Neural cell (in vitro differentiated cells): ENCODE data around the gene LRRC37A. TPM values are rescaled to one million over a fixed set of nuclear protein-coding genes. Genes with fewer than 3 reads are reported as not detected.
"Not testable (repeated sequence)": the region's sequence is repeated elsewhere in the genome, so short reads cannot be mapped to it uniquely, and the experiment has no call there.

Experiments
- H2AFZ ChIP-seq: fragments of 200-600, 300-800 bp; sonication (generic), shearing (Covaris generic); 2 replicates; pipeline ENCODE4 v1.6.0; 2014; ENCODE audit warnings: low read depth, mild to moderate bottlenecking, antibody characterized with exemption, low read length, moderate library complexity
- H3F3A ChIP-seq: fragments of 200-600 bp; shearing (Covaris generic); 2 replicates; pipeline ENCODE4 v1.6.1; 2016; ENCODE audit warnings: mild to moderate bottlenecking, moderate library complexity, mixed read lengths, antibody characterized with exemption, low read length; ENCODE audit not compliant: insufficient read depth, poor library complexity, severe bottlenecking
- H3K27ac ChIP-seq: fragments of 200-600, 300-800 bp; sonication (generic), shearing (Covaris generic); 2 replicates; pipeline ENCODE4 v1.5.1; 2014; ENCODE audit warnings: mild to moderate bottlenecking, low read length, moderate library complexity
- H3K27me3 ChIP-seq: fragments of 300-800, 200-600 bp; sonication (generic), shearing (Covaris generic); 2 replicates; pipeline ENCODE4 v1.6.0; 2014; ENCODE audit warnings: mild to moderate bottlenecking, low read depth, low read length, moderate library complexity; ENCODE audit not compliant: insufficient read depth
- H3K36me3 ChIP-seq: fragments of 300-800, 200-600 bp; sonication (generic), shearing (Covaris generic); 2 replicates; pipeline ENCODE4 v1.5.1; 2014; ENCODE audit warnings: mild to moderate bottlenecking, antibody characterized with exemption, low read length, moderate library complexity; ENCODE audit not compliant: insufficient read depth
- H3K4me2 ChIP-seq: fragments of 300-800, 200-600 bp; sonication (generic), shearing (Covaris generic); 2 replicates; pipeline ENCODE4 v1.6.0; 2014; ENCODE audit warnings: mild to moderate bottlenecking, low read length
- H3K4me3 ChIP-seq: fragments of 300-800, 200-600 bp; sonication (generic), shearing (Covaris generic); 2 replicates; pipeline ENCODE4 v1.5.1; 2014; ENCODE audit warnings: mild to moderate bottlenecking, low read length, moderate library complexity
- H3K79me2 ChIP-seq: fragments of 200-600 bp; shearing (Covaris generic); replicated peaks from 2 replicates; pipeline ENCODE4 v1.6.0; 2014; ENCODE audit warnings: mild to moderate bottlenecking, low read length, moderate library complexity; ENCODE audit not compliant: insufficient read depth
- H3K9ac ChIP-seq: fragments of 300-800, 200-600 bp; sonication (generic), shearing (Covaris generic); 2 replicates; pipeline ENCODE4 v1.6.1; 2016; ENCODE audit warnings: mild to moderate bottlenecking, low read length, mixed read lengths
- H3K9me2 ChIP-seq: fragments of 200-600 bp; shearing (Covaris generic); 2 replicates; pipeline ENCODE4 v1.6.1; 2016; ENCODE audit warnings: mild to moderate bottlenecking, low read length, mixed read lengths; ENCODE audit not compliant: insufficient read depth
- H3K9me3 ChIP-seq: fragments of 200-600, 300-800 bp; sonication (generic), shearing (Covaris generic); 2 replicates; pipeline ENCODE4 v1.6.1; 2016; ENCODE audit warnings: mild to moderate bottlenecking, mixed run types, low read length, moderate library complexity, mixed read lengths
- H4K20me1 ChIP-seq: fragments of 200-600 bp; shearing (Covaris generic); 2 replicates; pipeline ENCODE4 v1.6.1; 2016; ENCODE audit warnings: mild to moderate bottlenecking, mixed run types; ENCODE audit not compliant: insufficient read depth
- polyA plus RNA-seq: library from polyadenylated mRNA; depleted of rRNA; stranded (reverse); fragments of >200 nt; gene quantifications from 2 replicates; pipeline ENCODE4 v1.2.3, GENCODE V29; 2014

The LRRC37A gene
- polyA plus RNA-seq, 1 donor from 2014 or later, result 3.0 TPM

DNA sequence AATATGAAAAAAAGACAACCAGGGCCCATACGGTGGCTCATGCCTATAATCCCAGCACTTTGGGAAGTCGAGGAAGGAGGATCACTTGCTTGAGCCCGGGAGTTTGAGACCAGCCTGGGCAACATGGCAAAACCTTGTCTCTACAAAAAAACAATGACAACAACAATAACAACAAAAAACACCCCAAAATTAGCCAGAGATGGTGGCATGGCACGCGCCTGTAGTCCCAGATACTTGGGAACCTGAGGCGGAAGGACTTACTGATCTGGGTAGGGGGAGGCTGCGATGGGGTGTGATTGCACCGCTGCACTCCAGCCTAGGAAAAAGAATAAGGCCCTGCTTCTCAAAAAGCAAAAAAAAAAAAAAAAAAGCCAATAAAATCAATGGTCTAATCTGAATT lies 3.3 kb upstream of the LRRC37A start:
- not testable (repeated sequence) for H3K27ac ChIP-seq, H3K79me2 ChIP-seq, H3F3A ChIP-seq, H3K4me2 ChIP-seq, H2AFZ ChIP-seq, H4K20me1 ChIP-seq, H3K4me3 ChIP-seq, H3K9ac ChIP-seq, H3K27me3 ChIP-seq, H3K9me2 ChIP-seq, H3K36me3 ChIP-seq, H3K9me3 ChIP-seq

DNA sequence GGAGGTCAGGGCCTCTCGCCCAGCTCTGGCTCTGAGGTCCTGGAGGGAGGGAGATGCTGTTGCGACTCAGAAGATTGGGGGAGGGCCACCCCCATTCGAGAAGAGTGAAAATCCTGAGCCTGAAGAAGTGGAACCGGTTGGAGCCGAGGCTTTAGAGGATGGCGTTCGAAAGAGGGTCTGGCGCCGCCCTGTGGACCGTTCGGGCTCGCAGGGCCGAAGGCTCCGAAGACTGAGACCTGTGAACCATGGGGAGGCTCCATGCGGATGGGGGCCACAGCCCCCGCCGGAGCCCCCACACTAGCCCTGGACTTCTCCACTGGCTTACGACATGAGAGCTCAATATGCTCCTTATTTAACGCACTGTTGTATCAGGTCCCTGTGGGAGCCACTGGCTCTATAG lies 46.3 kb downstream of the LRRC37A start:
- not testable (repeated sequence) for H3F3A ChIP-seq, H3K4me3 ChIP-seq, H2AFZ ChIP-seq, H3K27me3 ChIP-seq, H3K36me3 ChIP-seq, H3K79me2 ChIP-seq, H4K20me1 ChIP-seq, H3K9ac ChIP-seq, H3K4me2 ChIP-seq, H3K9me2 ChIP-seq, H3K27ac ChIP-seq, H3K9me3 ChIP-seq

DNA sequence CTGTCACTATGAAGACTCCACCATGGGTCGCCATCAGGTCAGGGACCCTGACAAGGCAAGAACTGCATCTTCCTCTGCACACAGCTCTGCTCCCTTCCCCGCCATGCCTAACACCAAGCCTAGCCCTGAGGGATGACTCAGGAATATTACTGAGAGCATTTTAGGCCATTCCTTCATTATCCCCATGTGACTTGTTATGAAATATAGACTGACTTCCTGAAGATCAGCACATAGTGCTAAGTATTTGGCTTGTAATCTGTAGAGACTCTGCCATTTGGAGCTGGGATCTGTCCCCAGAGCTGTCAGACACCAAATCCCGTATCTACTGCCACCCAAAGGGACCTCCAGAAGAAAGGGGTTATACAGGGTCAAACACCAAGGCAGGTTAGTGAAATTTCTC lies 47.2 kb downstream of the LRRC37A start:
- H3K4me2 ChIP-seq, H4K20me1 ChIP-seq, H2AFZ ChIP-seq, H3K79me2 ChIP-seq, H3K27me3 ChIP-seq, H3K27ac ChIP-seq, H3K9me2 ChIP-seq, H3F3A ChIP-seq, H3K9ac ChIP-seq, H3K4me3 ChIP-seq, H3K36me3 ChIP-seq, H3K9me3 ChIP-seq: not testable (repeated sequence)

DNA sequence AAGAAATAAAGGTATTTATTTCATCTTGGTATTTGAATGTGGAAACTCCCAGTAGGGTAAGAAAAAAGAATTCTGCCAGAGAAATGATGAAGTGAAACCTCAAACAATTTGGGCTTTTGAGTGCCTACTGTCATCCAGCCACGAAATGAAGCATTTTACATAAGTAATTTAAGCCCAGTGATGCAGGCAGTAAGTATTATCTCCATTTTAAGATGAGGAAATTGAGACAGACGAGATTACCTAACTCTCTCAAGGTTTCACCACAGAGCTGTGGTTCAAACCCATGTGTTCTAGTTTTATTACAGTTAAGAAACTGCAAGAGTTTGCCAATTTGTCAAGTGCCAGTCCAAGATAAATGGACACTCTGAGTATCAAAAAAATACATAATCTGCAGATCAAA lies 53.4 kb downstream of the LRRC37A start:
- not testable (repeated sequence) for H3K4me3 ChIP-seq, H3K4me2 ChIP-seq, H2AFZ ChIP-seq, H3F3A ChIP-seq, H3K27me3 ChIP-seq, H3K9me3 ChIP-seq, H3K9me2 ChIP-seq, H3K9ac ChIP-seq, H4K20me1 ChIP-seq, H3K36me3 ChIP-seq, H3K79me2 ChIP-seq, H3K27ac ChIP-seq

- not testable (repeated sequence) for H3K9ac ChIP-seq, H3K36me3 ChIP-seq, H3K27ac ChIP-seq, H3K4me3 ChIP-seq, H3K27me3 ChIP-seq, H2AFZ ChIP-seq, H3K4me2 ChIP-seq, H4K20me1 ChIP-seq, H3F3A ChIP-seq, H3K79me2 ChIP-seq, H3K9me3 ChIP-seq, H3K9me2 ChIP-seq
Measured at GRCh38 chr17:46349060-46349459, 54.1 kb downstream of the LRRC37A start.

GRCh38 chr17:46353856-46354255 lies 58.9 kb downstream of the LRRC37A start:
- H3K9ac ChIP-seq, H3K79me2 ChIP-seq, H3F3A ChIP-seq, H3K9me2 ChIP-seq, H4K20me1 ChIP-seq, H3K4me3 ChIP-seq, H3K36me3 ChIP-seq, H3K9me3 ChIP-seq, H3K27ac ChIP-seq, H3K4me2 ChIP-seq, H2AFZ ChIP-seq, H3K27me3 ChIP-seq: not testable (repeated sequence)

GRCh38 chr17:46361145-46361735 lies 66.3 kb downstream of the LRRC37A start:
- not testable (repeated sequence) for H3K9me3 ChIP-seq, H3K4me3 ChIP-seq

DNA sequence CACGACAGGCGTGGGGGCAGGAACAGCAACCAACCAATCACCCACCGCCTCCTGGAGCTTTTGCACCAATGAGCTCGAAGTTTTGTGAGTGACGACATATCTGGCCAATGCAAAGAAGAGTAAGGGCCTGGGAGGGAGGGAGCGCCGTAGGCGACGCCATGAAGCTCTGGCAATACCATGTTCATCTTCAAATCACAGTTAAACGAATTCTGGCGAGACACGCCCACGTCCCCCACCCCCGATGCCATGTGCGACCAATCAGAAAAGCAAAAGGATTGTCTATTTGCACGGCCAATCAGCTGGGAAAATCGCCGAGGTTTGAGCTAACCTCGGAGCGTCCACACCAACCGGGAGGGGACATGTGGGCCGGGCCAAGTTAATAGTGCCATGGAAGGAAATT lies 66.8 kb downstream of the LRRC37A start, which contains the start of gene ARL17B:
Gene ARL17B (minus strand): TSS at position 12 of the 400 bp plus-strand sequence. CDS start 3,369 bp downstream, outside the sequence.
- H3F3A ChIP-seq, H3K36me3 ChIP-seq, H3K79me2 ChIP-seq, H3K9ac ChIP-seq, H3K4me2 ChIP-seq, H3K9me2 ChIP-seq, H4K20me1 ChIP-seq, H3K27ac ChIP-seq, H3K27me3 ChIP-seq, H3K9me3 ChIP-seq, H2AFZ ChIP-seq, H3K4me3 ChIP-seq: not testable (repeated sequence)

More at GRCh38 chr17:46361145-46361735, 66.3 kb downstream of the LRRC37A start:
- H3K9me2 ChIP-seq, H3K36me3 ChIP-seq, H3K9ac ChIP-seq, H3K4me2 ChIP-seq, H3K27ac ChIP-seq, H3K27me3 ChIP-seq, H3F3A ChIP-seq, H2AFZ ChIP-seq, H4K20me1 ChIP-seq, H3K79me2 ChIP-seq: not testable (repeated sequence)
